ENCODE results near the gene SELE.

DNA sequence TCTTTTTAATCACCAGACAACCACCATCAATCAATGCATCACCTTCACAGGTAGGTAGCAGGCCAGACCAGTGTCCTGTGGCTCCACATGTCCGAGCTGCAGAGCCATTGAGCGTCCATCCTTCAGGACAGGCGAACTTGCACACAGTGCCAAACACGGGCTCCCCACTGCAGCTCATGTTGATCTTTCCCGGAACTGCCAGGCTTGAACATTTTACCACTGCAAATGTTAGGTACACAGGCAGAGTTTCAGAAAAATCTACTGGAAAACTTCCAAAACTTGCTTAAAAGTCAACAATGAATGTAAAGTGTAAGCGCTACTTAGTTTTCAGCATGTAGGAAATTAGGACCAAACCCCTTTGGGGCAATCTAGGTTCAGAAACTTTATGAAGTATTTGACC, 6.6 kb downstream of the SELE start:
- TF ChIP-seq, protein P1, sequence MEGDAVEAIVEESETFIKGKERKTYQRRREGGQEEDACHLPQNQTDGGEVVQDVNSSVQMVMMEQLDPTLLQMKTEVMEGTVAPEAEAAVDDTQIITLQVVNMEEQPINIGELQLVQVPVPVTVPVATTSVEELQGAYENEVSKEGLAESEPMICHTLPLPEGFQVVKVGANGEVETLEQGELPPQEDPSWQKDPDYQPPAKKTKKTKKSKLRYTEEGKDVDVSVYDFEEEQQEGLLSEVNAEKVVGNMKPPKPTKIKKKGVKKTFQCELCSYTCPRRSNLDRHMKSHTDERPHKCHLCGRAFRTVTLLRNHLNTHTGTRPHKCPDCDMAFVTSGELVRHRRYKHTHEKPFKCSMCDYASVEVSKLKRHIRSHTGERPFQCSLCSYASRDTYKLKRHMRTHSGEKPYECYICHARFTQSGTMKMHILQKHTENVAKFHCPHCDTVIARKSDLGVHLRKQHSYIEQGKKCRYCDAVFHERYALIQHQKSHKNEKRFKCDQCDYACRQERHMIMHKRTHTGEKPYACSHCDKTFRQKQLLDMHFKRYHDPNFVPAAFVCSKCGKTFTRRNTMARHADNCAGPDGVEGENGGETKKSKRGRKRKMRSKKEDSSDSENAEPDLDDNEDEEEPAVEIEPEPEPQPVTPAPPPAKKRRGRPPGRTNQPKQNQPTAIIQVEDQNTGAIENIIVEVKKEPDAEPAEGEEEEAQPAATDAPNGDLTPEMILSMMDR (IDR thresholded peaks at IDR 0.05; ENCODE audit: low read length), result no peak
- TF ChIP-seq EZH2 (optimal IDR thresholded peaks at IDR 0.05; ENCODE audit: low read depth, low read length) (no peak), EZH2phosphoT487 (IDR thresholded peaks at IDR 0.05; ENCODE audit: low read length) (no peak)
